OCI-LY7 (cell line): Measurements from ENCODE around the gene YPEL4. TPM values are rescaled to one million over a fixed set of nuclear protein-coding genes. Genes with fewer than 3 reads are reported as not detected.

ENCODE experiments used
- BruUV-seq: library from RNA; stranded (reverse); fragments of 400-500 nt; replicated peaks from 2 replicates; lab custom pipeline; 2021; lab: Mats Ljungman, UMichigan
- CTCF ChIA-PET: fragments of 300-600 bp; sonication (Branson Sonifier 250); formaldehyde crosslinking; loops from one replicate; lab custom pipeline; 2022; ENCODE audit warnings: antibody characterized with exemption; ENCODE audit not compliant: unreplicated experiment; lab: Charles Lee
- POLR2A ChIA-PET: fragments of 300-600 bp; sonication (Branson Sonifier 250); formaldehyde crosslinking; loops from one replicate; lab custom pipeline; 2022; ENCODE audit warnings: antibody characterized with exemption; lab: Charles Lee
- DNase-seq: peaks from one replicate; pipeline ENCODE4 v3.0.0-alpha.2; 2015; ENCODE audit warnings: low spot score
- H2AFZ ChIP-seq: fragments of 200-600 bp; sonication (generic), shearing (Covaris generic); 2 replicates; pipeline ENCODE4 v1.6.1; 2014; ENCODE audit warnings: mild to moderate bottlenecking, antibody characterized with exemption, low read length, moderate library complexity
- H3K27ac ChIP-seq: fragments of 200-600 bp; sonication (generic); 2 replicates; pipeline ENCODE4 v1.5.1; 2014; ENCODE audit warnings: mixed run types, low read depth, mild to moderate bottlenecking, moderate library complexity, low read length, inconsistent platforms; ENCODE audit not compliant: poor library complexity, severe bottlenecking
- H3K36me3 ChIP-seq: fragments of 200-600 bp; sonication (generic); 2 replicates; pipeline ENCODE4 v1.6.1; 2014; ENCODE audit warnings: mild to moderate bottlenecking, antibody characterized with exemption, low read length, moderate library complexity, mixed read lengths; ENCODE audit not compliant: insufficient read depth
- H3K4me1 ChIP-seq: fragments of 200-600 bp; sonication (generic); 2 replicates; pipeline ENCODE4 v1.5.1; 2014; ENCODE audit warnings: mild to moderate bottlenecking, low read length; ENCODE audit not compliant: insufficient read depth, poor library complexity, severe bottlenecking
- H3K4me2 ChIP-seq: fragments of 200-600 bp; sonication (generic); 2 replicates; pipeline ENCODE4 v1.6.1; 2014; ENCODE audit warnings: mild to moderate bottlenecking, low read length
- H3K4me3 ChIP-seq: fragments of 200-600 bp; sonication (generic); 2 replicates; pipeline ENCODE4 v1.5.1; 2014; ENCODE audit warnings: mild to moderate bottlenecking, low read depth, low read length; ENCODE audit not compliant: poor library complexity, severe bottlenecking
- H3K79me2 ChIP-seq: fragments of 200-600 bp; sonication (generic); 2 replicates; pipeline ENCODE4 v1.6.1; 2016; ENCODE audit warnings: low read depth, mild to moderate bottlenecking, low read length, moderate library complexity, mixed read lengths; ENCODE audit not compliant: insufficient read depth
- H3K9me2 ChIP-seq: fragments of 200-600 bp; sonication (generic); 2 replicates; pipeline ENCODE4 v1.6.1; 2016; ENCODE audit warnings: mild to moderate bottlenecking, low read length, mixed read lengths; ENCODE audit not compliant: insufficient read depth
- H3K9me3 ChIP-seq: fragments of 200-600 bp; sonication (generic); 2 replicates; pipeline ENCODE4 v1.6.1; 2014; ENCODE audit warnings: mild to moderate bottlenecking, mixed run types, low read length, mixed read lengths
- H4K20me1 ChIP-seq: fragments of 200-600 bp; sonication (generic); 2 replicates; pipeline ENCODE4 v1.6.1; 2014; ENCODE audit warnings: mild to moderate bottlenecking, antibody characterized with exemption, low read length, moderate library complexity, mixed read lengths; ENCODE audit not compliant: insufficient read depth
- EZH2phosphoT487 ChIP-seq: fragments of 200-600 bp; sonication (generic); IDR thresholded peaks from 2 replicates; pipeline ENCODE4 v1.6.1; 2018; ENCODE audit warnings: low read depth, borderline replicate concordance, mild to moderate bottlenecking, mixed run types, antibody characterized with exemption, low read length, moderate library complexity, mixed read lengths
- intact Hi-C: fragments of 100-400 bp; cut with micrococcal nuclease; formaldehyde crosslinking; loops from one replicate; pipeline ENCODE4 v1.10.0; 2022; ENCODE audit not compliant: unreplicated experiment
- total RNA-seq, 2 experiments: library from RNA; depleted of rRNA in 1 of 2; stranded (reverse); fragments of >200 nt in 1 of 2; shearing (Covaris generic) in 1 of 2; gene quantifications; 2 replicates each; pipeline ENCODE4 v1.2.3, GENCODE V29; 2014 to 2022
- TF ChIP-seq, protein P1 (sequence below): fragments of 200-600 bp; sonication (generic); conservative IDR thresholded peaks from 2 replicates; pipeline ENCODE4 v1.5.1; 2014; ENCODE audit warnings: mild to moderate bottlenecking, antibody characterized with exemption, low read length, moderate library complexity, mixed read lengths

YPEL4 gene
- total RNA-seq, 2 experiments from 2014 or later, result 0.54 to 0.55 TPM

DNA sequence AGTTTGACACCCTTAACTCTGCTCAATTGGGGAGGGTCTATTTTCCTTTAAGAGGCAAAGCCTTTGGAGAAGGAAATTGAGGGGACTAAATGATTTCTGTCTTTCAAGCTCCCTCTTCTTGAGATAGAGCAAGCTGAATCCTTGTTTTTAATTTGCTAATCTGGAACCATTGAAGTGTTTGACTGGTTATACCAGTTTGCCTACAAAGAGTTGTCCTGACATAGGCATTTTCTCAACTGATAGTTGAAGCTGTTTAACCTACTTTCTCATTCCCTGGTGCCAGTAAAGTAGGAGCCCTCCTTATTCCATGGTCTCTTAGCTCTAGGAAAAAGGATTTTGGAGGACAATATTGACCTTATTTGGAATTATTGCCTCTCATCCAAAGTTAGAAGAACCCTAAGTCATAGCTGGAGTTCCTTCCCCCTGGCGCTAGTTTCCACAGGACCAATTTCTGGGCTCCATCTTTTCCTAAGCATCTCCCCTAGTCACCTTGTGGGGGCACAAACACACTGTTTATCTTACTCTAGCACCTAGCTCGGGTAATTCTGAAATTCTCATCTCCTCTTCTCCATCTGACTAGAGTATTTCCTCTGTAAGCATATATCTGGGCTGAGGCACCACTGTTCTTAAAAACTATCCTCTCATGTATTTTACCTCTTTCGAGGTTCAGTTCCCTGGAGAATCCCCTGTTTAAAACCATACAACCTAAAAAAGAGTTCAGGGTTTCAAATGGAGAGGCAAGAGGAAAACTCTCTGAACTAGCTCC lies 25.6 kb upstream of the YPEL4 start:
- no peaks in the 10 kb centered on the region for H3K9me2 ChIP-seq
- H3K9me3 ChIP-seq, result no peaks in the 10 kb centered on the region
- intact Hi-C loops, result no loop called here
- peaks cover 6% of the 10 kb centered on the region for H3K4me1 ChIP-seq
- H3K27ac ChIP-seq, result no peak overlapping the region
- H3K36me3 ChIP-seq, result peaks cover 90% of the 10 kb centered on the region
- BruUV-seq, result no TSS peak
- no peak overlapping the region for H2AFZ ChIP-seq
- H3K4me3 ChIP-seq, result no peak overlapping the region
- ChIA-PET POLR2A (interaction anchor here (0.5 to 2.0 kb wide), 4 partner anchors 17 to 32 kb away, joined by 3 to 13 read pairs (median 3); no protein-coding TSS in a partner anchor), CTCF (no interaction called here)
- H4K20me1 ChIP-seq, result peaks cover 20% of the 10 kb centered on the region; the same call in 1 of the 2 replicates
- no peak for DNase-seq
- H3K4me2 ChIP-seq, result no peak overlapping the region
- no peak for TF ChIP-seq EZH2phosphoT487
- TF ChIP-seq, protein P1, sequence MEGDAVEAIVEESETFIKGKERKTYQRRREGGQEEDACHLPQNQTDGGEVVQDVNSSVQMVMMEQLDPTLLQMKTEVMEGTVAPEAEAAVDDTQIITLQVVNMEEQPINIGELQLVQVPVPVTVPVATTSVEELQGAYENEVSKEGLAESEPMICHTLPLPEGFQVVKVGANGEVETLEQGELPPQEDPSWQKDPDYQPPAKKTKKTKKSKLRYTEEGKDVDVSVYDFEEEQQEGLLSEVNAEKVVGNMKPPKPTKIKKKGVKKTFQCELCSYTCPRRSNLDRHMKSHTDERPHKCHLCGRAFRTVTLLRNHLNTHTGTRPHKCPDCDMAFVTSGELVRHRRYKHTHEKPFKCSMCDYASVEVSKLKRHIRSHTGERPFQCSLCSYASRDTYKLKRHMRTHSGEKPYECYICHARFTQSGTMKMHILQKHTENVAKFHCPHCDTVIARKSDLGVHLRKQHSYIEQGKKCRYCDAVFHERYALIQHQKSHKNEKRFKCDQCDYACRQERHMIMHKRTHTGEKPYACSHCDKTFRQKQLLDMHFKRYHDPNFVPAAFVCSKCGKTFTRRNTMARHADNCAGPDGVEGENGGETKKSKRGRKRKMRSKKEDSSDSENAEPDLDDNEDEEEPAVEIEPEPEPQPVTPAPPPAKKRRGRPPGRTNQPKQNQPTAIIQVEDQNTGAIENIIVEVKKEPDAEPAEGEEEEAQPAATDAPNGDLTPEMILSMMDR, result no peak
- H3K79me2 ChIP-seq, result peaks cover 95% of the 10 kb centered on the region

DNA sequence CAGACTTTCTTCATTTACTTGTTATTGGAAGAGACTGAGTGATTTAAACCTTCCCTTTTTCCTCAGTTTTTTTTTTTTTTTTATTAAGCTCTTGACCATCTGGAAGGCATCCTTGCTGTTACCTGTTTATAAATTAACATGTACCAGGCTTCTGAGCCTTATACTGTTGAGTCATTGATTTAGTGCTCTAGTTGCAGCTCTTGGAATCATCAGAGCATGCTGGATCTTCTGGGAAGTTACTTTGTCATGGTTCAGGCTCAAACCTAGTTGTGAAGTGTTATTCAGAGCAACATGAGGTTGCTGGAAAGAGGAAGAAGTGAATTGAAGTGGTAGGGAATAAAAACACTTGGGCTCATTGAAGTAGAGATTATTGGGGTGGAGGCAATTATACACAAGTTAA lies 24.5 kb upstream of the YPEL4 start:
- H3K9me2 ChIP-seq, result no peaks in the 10 kb centered on the region

More for the DNA sequence above, 24.5 kb upstream of the YPEL4 start:
- peaks cover 17% of the 10 kb centered on the region for H3K4me1 ChIP-seq
- ChIA-PET CTCF (no interaction called here), POLR2A (interaction anchor here (0.6 to 2.0 kb wide), 3 partner anchors 27 to 45 kb away, joined by 3 to 13 read pairs (median 3); no protein-coding TSS in a partner anchor)
- peaks cover 83% of the 10 kb centered on the region for H3K36me3 ChIP-seq
- no peak overlapping the region for H3K27ac ChIP-seq
- TF ChIP-seq EZH2phosphoT487, result no peak
- TF ChIP-seq, protein P1, result no peak
- H3K4me3 ChIP-seq, result no peak overlapping the region
- peaks cover 95% of the 10 kb centered on the region for H3K79me2 ChIP-seq
- no peak for DNase-seq
- no peak overlapping the region for H2AFZ ChIP-seq
- peaks cover 30% of the 10 kb centered on the region for H4K20me1 ChIP-seq
- intact Hi-C loops, result no loop called here
- BruUV-seq, result no TSS peak
- H3K4me2 ChIP-seq, result no peak overlapping the region
- H3K9me3 ChIP-seq, result no peaks in the 10 kb centered on the region
